ENCODE results near the gene CDKAL1. TPM values are rescaled to one million over a fixed set of nuclear protein-coding genes. Genes with fewer than 3 reads are reported as not detected.

The CDKAL1 gene
- total RNA-seq, 1 donor from 2014 or later: 47.6 TPM

- DNase-seq: no peak
Measured at GRCh38 chr6:20681243-20681684, 147.0 kb downstream of the CDKAL1 start.

- DNase-seq: no peak
Measured at GRCh38 chr6:20684474-20684873, 150.2 kb downstream of the CDKAL1 start.

- DNase-seq: no peak
Measured at GRCh38 chr6:20686142-20686541, 151.9 kb downstream of the CDKAL1 start.

GRCh38 chr6:20687494-20687893, 153.2 kb downstream of the CDKAL1 start:
- no peak for DNase-seq

- DNase-seq: no peak
Measured at GRCh38 chr6:20688710-20689500, 154.6 kb downstream of the CDKAL1 start.

- DNase-seq: no peak
Measured at GRCh38 chr6:20691185-20691584, 156.9 kb downstream of the CDKAL1 start.

- DNase-seq: no peak
Measured at GRCh38 chr6:20692023-20692422, 157.8 kb downstream of the CDKAL1 start.

- DNase-seq: no peak
Measured at GRCh38 chr6:20693466-20694063, 159.3 kb downstream of the CDKAL1 start.

- no peak for DNase-seq
Measured at GRCh38 chr6:20696676-20697075, 162.4 kb downstream of the CDKAL1 start.

- no peak for DNase-seq
Measured at GRCh38 chr6:20698675-20699074, 164.4 kb downstream of the CDKAL1 start.

GRCh38 chr6:20699402-20699801, 165.1 kb downstream of the CDKAL1 start:
- DNase-seq: no peak

GRCh38 chr6:20700375-20700774, 166.1 kb downstream of the CDKAL1 start:
- DNase-seq: no peak

- no peak for DNase-seq
Measured at GRCh38 chr6:20702366-20702765, 168.1 kb downstream of the CDKAL1 start.

GRCh38 chr6:20703049-20703448, 168.8 kb downstream of the CDKAL1 start:
- no peak for DNase-seq

GRCh38 chr6:20704325-20705025, 170.2 kb downstream of the CDKAL1 start:
- no peak for DNase-seq

- no peak for DNase-seq
Measured at GRCh38 chr6:20705741-20706140, 171.5 kb downstream of the CDKAL1 start.

GRCh38 chr6:20706238-20706938, 172.1 kb downstream of the CDKAL1 start:
- no peak for DNase-seq

GRCh38 chr6:20706939-20707485, 172.8 kb downstream of the CDKAL1 start:
- DNase-seq: no peak

- no peak for DNase-seq
Measured at GRCh38 chr6:20707870-20708269, 173.6 kb downstream of the CDKAL1 start.

GRCh38 chr6:20708367-20709124, 174.3 kb downstream of the CDKAL1 start:
- DNase-seq: no peak

GRCh38 chr6:20709451-20709850, 175.2 kb downstream of the CDKAL1 start:
- DNase-seq: no peak

GRCh38 chr6:20710341-20710740, 176.1 kb downstream of the CDKAL1 start:
- DNase-seq: no peak
